HEK293T (cell line): ENCODE results near the gene AKNA.

ENCODE experiments used
- BHLHE40 ChIP-seq: fragments of 450-650 bp; IDR thresholded peaks from 2 replicates; pipeline ENCODE4 v1.6.1; 2016; ENCODE audit warnings: mild to moderate bottlenecking, moderate library complexity, borderline replicate concordance
- FOXA1 ChIP-seq: fragments of 450-650 bp; IDR thresholded peaks from 2 replicates; pipeline ENCODE4 v1.6.1; 2016; ENCODE audit warnings: mild to moderate bottlenecking
- FOXK2 ChIP-seq: fragments of 450-650 bp; IDR thresholded peaks from 2 replicates; pipeline ENCODE4 v1.6.1; 2016; ENCODE audit warnings: mild to moderate bottlenecking
- FOXM1 ChIP-seq: fragments of 450-650 bp; IDR thresholded peaks from 2 replicates; pipeline ENCODE4 v1.6.1; 2017; ENCODE audit warnings: mild to moderate bottlenecking, borderline replicate concordance
- SP1 ChIP-seq: fragments of 450-650 bp; IDR thresholded peaks from 2 replicates; pipeline ENCODE4 v1.6.1; 2017
- SUZ12 ChIP-seq: fragments of 450-650 bp; IDR thresholded peaks from 2 replicates; pipeline ENCODE4 v1.6.1; 2016; ENCODE audit warnings: mild to moderate bottlenecking
- TARDBP ChIP-seq: fragments of 450-650 bp; IDR thresholded peaks from 2 replicates; pipeline ENCODE4 v1.6.1; 2016

DNA sequence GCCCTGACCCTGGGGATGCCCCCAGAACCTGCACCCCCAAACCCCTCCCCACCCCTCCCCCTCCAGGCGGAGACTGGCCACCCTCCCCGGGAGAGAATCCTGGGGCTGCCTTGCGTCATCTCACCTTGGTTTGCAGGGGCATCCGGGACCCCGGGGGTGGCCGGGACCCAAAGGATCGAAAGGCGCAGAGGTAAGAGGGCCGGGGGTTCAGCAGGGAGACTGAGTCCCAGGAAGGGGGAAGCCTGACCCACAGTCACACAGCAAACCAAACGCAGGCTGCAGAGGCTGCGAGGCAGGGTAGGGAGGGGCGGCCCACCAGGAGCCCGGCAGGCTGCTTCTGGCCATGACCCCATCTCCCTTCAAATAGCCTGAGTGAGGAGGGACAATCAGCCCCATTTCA is 98.7 kb downstream of the AKNA start:
- no peak for TF ChIP-seq FOXM1
- TF ChIP-seq FOXA1, result no peak
- TF ChIP-seq SP1, result no peak
- no peak for TF ChIP-seq TARDBP
- no peak for TF ChIP-seq BHLHE40
- TF ChIP-seq FOXK2, result no peak
- no peak for TF ChIP-seq SUZ12
